Measurements from ENCODE around the gene RGS19.

Gene RGS19

GRCh38 chr20:64108731-64109681 lies 29.7 kb upstream of the RGS19 start:
- DNase-seq (ENCODE audit: extremely low spot score, insufficient read length, low read depth): no peak
- no peak for FAIRE-seq

- FAIRE-seq: no peak
- DNase-seq (ENCODE audit: extremely low spot score, insufficient read length, low read depth): no peak
These were observed 28.6 kb upstream of the RGS19 start for GRCh38 chr20:64107736-64108457.

DNA sequence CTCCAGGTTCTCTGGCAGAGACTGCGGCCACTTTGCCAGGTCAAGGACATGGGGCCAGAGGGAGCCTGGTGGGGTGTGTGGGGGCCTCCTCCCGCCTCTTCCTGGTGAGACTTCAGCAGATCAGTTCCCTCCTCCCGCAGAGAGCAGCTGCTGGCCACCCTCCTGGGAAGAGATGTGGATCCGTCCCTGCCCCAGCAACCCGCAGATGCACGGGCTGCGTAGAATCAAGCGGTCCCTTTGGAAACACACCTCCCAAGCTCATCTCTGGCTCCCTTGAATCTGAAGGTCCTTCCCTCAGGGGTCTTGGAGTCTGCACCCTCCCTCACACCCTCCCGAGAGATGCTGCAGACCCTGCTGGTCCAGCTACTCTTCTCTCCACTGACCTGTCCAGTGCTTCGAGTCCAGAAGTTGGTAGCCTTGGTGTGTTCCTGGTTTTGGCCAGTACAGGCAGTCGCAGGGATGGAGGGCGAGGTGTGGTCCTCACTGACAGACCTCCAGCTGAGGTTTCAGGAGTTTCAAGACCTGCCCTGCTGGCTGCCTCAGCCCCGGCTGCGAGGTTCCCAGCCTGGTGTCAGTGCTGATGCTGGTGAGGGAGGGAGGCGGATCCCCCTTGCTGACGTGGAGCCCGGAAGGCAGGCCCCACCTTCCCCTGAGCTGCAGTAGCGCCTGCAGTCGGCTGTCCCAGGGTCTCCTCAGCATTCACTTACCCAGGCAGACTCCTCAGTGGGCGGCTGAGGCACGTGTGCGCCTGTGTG lies 27.8 kb upstream of the RGS19 start, which contains the start of gene NPBWR2:
Gene NPBWR2, minus strand, starts transcription at position 585 of the 755 bp plus-strand sequence. CDS start 734 bp downstream, outside the sequence.
- FAIRE-seq (no peak), DNase-seq (ENCODE audit: extremely low spot score, insufficient read length, low read depth) (no peak)

GRCh38 chr20:64106435-64106961 lies 27.2 kb upstream of the RGS19 start:
- no peak for DNase-seq (ENCODE audit: extremely low spot score, insufficient read length, low read depth)
- no peak for FAIRE-seq

DNA sequence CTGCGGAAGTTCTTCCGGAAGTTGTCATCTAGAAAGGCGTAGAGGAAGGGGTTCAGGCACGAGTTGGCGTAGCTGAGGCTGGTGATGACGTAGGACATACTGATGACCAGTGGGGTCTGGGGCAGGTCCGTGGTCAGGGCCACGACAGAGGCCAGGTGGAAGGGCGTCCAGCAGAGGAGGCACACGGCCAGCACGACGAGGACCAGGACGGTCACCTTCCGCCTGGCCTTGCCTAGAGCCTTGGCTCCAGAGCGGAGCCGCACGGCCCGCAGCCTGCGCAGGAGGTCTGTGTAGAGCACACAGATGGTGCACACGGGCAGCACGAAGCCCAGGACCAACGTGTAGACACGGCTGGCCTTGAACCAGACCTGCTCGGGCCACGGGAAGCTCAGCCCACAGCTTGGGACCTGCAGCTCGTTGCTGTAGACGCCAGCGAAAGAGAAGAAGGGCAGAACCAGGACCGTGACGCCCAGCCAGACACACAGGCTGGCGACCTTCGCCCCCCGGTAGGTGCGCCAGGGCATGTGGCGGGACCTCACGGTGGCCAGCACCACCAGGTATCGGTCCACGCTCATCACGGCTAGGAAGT lies 26.6 kb upstream of the RGS19 start:
- DNase-seq (ENCODE audit: extremely low spot score, insufficient read length, low read depth): no peak
- no peak for FAIRE-seq

DNA sequence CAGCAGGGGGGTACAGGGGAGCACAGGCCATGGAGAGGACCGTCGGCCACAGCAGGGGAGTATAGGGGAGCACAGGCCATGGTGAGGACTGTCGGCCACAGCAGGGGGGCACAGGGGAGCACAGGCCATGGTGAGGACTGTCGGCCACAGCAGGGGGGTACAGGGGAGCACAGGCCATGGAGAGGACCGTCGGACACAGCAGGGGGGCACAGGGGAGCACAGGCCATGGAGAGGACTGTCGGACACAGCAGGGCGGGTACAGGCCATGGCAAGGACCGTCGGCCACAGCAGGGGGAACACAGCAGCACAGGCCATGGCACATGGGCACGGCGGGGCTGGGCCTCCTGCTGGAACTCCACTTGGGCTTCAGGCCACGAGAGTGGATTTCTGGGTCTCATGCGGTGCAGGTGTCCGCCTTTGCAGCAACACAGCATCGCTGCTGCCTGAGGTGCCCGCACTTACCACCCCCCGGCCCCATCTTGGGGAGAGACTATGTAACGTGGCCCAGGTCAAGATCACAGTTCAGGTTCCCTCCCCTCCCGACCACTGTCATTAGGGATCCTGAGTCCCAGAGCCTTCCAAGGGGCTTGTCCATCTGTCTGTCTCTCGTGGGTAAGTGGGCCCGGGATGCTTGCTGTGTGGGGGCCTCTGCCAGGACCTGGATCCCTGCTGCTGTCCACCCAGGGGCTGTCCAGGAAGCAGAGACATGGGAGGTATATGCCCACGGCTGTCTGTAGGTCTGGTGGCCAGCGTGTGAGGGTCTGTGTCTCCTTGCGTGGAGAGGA lies 25.5 kb upstream of the RGS19 start:
- no peak for FAIRE-seq
- DNase-seq (ENCODE audit: extremely low spot score, insufficient read length, low read depth): no peak

DNA sequence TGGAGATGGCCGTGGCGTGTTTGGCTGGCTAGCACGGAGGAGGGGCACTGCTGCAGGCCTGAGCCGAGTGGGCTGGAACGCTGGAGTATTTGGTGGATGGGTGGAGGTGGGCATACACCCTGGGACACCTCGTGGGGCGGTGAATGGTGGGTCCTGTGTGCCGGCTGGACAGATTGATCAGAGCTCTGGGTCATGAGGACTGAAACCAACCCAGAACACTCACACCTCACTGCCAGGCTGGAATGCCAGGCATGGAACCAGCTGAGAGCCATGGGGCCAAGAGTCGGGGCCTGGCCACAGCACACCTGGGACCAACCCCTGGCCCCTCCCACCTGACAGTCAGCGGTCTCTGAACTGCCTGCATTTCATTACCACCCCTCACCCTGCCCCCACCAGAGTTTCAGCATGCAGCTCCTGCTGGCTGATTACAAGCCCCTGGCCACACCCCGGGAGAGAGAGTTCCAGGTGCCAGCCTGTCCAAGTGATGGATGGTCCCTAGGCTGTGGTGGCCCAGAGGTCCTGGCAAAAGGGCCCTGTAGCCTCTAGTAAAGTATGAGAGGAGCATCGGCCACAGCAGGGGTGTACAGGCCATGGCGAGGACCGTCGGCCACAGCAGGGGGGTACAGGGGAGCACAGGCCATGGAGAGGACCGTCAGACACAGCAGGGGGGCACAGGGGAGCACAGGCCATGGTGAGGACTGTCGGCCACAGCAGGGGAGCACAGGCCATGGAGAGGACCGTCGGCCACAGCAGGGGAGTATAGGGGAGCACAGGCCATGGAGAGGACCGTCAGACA lies 24.8 kb upstream of the RGS19 start:
- no peak for FAIRE-seq
- no peak for DNase-seq (ENCODE audit: extremely low spot score, insufficient read length, low read depth)

GRCh38 chr20:64102647-64103354 lies 23.5 kb upstream of the RGS19 start:
- DNase-seq (ENCODE audit: extremely low spot score, insufficient read length, low read depth) (no peak), FAIRE-seq (no peak)

DNA sequence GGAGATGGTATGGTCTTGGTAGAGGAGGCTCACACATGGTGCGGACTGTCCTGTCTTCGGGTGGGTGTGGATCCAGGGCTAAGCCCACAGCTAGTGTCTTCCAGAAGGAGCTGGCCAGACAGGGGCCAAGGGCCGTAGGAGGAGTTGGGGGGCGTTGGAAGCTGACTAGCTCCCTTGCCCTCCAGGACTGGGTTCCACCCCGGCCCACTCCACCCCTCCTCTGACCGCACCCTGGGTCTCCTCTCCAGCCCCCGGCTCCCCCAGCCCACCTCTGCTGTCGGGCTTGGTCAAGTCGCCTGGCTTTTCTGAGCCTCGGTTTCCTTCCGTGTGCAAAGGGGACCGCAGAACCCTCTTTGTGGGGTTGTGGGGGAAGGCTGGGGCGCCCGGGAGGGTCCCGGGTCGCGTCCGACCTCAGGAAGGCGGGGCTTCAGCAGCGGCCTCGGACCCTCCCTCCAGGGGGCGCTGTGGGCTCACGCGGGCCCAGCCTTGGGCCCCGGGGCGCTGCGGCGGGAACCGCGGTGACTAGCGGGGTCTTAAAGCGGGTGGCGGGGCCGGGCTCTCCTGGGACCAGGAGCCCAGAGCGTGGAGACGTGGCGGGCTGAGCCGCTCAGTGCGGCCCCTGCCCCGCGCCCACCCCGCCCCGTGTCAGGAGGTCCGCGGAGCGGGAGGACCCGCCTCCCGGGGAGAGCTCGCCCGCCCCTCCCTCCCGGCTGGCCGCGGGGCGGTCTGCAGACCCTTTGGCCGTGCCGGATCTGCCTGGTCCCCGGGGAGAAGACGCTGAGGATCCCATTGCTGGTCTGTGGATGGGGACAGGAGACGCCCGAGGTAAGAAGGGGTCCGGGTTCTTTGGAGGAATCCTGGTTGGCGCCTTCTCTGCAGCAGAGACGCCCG lies 22.7 kb upstream of the RGS19 start:
- no peak for FAIRE-seq
- DNase-seq (ENCODE audit: extremely low spot score, insufficient read length, low read depth): no peak

DNA sequence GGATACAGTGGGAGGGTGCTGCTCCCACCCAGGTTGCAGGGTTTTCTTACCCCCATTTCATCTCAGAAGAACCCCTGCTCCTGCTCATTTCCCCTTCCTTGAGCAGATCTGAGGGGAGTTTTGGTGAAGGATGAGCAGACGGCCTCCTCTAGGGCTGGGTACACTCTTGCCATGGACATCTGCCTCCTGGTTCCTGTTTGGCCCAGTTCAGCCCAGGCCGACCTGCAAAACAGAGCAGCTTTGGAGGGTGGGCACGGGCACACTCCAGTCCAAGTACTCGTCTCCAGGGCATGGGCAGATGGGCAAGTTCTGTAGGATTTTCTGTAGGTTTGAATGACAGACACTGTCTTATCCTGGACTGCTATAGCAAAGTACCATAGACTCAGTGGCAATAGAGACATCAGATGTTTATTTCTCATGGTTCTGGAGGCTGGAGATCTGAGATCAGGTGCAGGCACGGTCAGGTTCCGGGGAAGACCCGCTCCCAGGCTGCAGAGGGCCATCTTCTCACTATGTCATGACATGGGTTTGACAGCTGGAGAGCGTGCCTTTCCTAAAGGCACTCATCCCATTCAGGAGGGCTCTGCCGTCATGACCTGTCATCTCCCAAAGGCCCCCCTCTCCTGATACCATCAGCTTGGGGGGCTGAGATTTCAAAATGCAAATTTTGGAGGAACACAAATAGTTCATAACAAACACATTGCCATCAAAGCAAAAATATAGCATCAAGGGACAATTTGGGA lies 21.8 kb upstream of the RGS19 start:
- no peak for DNase-seq (ENCODE audit: extremely low spot score, insufficient read length, low read depth)
- FAIRE-seq: no peak

- no peak for DNase-seq (ENCODE audit: extremely low spot score, insufficient read length, low read depth)
- no peak for FAIRE-seq
These were observed 21.2 kb upstream of the RGS19 start for GRCh38 chr20:64100566-64100888.

- DNase-seq (ENCODE audit: extremely low spot score, insufficient read length, low read depth) (no peak), FAIRE-seq (peak; percentile 44)
These were observed 20.7 kb upstream of the RGS19 start for GRCh38 chr20:64099880-64100565.

- DNase-seq (ENCODE audit: extremely low spot score, insufficient read length, low read depth) (no peak), FAIRE-seq (no peak)
These were observed 19.9 kb upstream of the RGS19 start for GRCh38 chr20:64099086-64099786.

- FAIRE-seq: no peak
These were observed 19.2 kb upstream of the RGS19 start for GRCh38 chr20:64098471-64099013.

DNA sequence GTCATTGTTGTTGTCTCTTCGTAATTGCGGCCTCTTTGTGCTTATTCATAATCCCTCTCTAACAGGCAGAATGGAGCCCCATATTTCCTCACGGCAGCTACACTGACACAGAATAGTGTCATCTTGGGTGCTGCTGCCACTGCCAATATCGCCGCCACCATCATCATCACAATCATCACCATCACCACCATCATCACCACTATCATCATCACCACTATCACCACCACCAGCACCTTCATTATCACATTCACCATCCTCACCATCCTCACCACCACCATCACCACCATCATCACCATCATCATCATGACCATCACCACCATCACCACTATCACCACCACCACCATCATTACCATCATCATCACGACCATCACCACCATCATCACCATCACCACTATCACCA lies 17.2 kb upstream of the RGS19 start:
- FAIRE-seq: peak; percentile 5
- DNase-seq (ENCODE audit: extremely low spot score, insufficient read length, low read depth): no peak

More at GRCh38 chr20:64098471-64099013, 19.2 kb upstream of the RGS19 start:
- DNase-seq (ENCODE audit: extremely low spot score, insufficient read length, low read depth): no peak
